ENCODE data around the gene TTLL13. TPM values are rescaled to one million over a fixed set of nuclear protein-coding genes. Genes with fewer than 3 reads are reported as not detected.
A peak's percentile ranks its signal among the peaks of the same experiment; 100 is the strongest.

Gene TTLL13
- polyA plus RNA-seq, 1 donor from 2014 or later: 0.33 TPM

DNA sequence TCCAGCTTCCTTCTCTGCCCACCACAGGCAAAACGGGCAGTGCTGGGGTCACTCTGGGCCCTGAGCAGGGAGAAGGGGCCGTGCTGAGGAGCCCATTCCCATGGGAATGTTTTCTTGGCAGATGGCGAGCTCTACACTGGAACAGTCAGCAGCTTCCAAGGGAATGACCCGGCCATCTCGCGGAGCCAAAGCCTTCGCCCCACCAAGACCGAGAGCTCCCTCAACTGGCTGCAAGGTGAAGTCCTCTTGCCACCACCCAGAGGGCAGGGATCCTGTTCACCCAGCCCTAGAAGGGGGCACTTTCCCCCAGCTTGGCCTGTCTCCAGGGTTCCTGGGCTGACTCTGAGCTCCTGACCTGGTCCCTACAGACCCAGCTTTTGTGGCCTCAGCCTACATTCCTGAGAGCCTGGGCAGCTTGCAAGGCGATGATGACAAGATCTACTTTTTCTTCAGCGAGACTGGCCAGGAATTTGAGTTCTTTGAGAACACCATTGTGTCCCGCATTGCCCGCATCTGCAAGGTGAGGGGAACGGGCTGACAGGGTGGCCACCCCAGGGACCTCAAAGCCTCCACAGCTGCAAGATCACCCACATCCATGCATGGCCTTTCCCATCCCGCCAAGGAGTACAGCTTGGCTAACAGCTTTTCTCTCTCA lies 28.0 kb upstream of the TTLL13 start:
- Histone ChIP-seq H3K9me3 (ENCODE audit: low read length) (no peaks in the 10 kb centered on the region), H3K27ac (ENCODE audit: low read length) (no peak overlapping the region), H2AFZ (ENCODE audit: low read depth, low read length) (no peak overlapping the region), H3K36me3 (ENCODE audit: insufficient read depth, low read length) (no peaks in the 10 kb centered on the region), H3K79me2 (replicated peaks; ENCODE audit: insufficient read depth, low read length) (no peaks in the 10 kb centered on the region), H3K4me2 (ENCODE audit: low read length) (no peak overlapping the region), H3K9me2 (ENCODE audit: insufficient read depth, low read length) (no peaks in the 10 kb centered on the region), H3K27me3 (ENCODE audit: insufficient read depth, low read depth, low read length) (no peaks in the 10 kb centered on the region), H4K20me1 (ENCODE audit: insufficient read depth) (no peaks in the 10 kb centered on the region), H3K4me3 (ENCODE audit: low read length) (no peak overlapping the region), H3F3A (ENCODE audit: insufficient read depth, low read length, poor library complexity, severe bottlenecking) (no peaks in the 10 kb centered on the region), H3K9ac (ENCODE audit: low read length) (no peak overlapping the region)
- TF ChIP-seq, protein P1, sequence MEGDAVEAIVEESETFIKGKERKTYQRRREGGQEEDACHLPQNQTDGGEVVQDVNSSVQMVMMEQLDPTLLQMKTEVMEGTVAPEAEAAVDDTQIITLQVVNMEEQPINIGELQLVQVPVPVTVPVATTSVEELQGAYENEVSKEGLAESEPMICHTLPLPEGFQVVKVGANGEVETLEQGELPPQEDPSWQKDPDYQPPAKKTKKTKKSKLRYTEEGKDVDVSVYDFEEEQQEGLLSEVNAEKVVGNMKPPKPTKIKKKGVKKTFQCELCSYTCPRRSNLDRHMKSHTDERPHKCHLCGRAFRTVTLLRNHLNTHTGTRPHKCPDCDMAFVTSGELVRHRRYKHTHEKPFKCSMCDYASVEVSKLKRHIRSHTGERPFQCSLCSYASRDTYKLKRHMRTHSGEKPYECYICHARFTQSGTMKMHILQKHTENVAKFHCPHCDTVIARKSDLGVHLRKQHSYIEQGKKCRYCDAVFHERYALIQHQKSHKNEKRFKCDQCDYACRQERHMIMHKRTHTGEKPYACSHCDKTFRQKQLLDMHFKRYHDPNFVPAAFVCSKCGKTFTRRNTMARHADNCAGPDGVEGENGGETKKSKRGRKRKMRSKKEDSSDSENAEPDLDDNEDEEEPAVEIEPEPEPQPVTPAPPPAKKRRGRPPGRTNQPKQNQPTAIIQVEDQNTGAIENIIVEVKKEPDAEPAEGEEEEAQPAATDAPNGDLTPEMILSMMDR (IDR thresholded peaks at IDR 0.05; ENCODE audit: poor library complexity, severe bottlenecking): peak; percentile 31
- no peak for TF ChIP-seq SMC3 (conservative IDR thresholded peaks at IDR 0.05; ENCODE audit: poor library complexity)
- no peak for TF ChIP-seq EZH2 (IDR thresholded peaks at IDR 0.05; ENCODE audit: borderline replicate concordance, insufficient read depth, low read length, poor library complexity, severe bottlenecking)
- TF ChIP-seq, protein P2, sequence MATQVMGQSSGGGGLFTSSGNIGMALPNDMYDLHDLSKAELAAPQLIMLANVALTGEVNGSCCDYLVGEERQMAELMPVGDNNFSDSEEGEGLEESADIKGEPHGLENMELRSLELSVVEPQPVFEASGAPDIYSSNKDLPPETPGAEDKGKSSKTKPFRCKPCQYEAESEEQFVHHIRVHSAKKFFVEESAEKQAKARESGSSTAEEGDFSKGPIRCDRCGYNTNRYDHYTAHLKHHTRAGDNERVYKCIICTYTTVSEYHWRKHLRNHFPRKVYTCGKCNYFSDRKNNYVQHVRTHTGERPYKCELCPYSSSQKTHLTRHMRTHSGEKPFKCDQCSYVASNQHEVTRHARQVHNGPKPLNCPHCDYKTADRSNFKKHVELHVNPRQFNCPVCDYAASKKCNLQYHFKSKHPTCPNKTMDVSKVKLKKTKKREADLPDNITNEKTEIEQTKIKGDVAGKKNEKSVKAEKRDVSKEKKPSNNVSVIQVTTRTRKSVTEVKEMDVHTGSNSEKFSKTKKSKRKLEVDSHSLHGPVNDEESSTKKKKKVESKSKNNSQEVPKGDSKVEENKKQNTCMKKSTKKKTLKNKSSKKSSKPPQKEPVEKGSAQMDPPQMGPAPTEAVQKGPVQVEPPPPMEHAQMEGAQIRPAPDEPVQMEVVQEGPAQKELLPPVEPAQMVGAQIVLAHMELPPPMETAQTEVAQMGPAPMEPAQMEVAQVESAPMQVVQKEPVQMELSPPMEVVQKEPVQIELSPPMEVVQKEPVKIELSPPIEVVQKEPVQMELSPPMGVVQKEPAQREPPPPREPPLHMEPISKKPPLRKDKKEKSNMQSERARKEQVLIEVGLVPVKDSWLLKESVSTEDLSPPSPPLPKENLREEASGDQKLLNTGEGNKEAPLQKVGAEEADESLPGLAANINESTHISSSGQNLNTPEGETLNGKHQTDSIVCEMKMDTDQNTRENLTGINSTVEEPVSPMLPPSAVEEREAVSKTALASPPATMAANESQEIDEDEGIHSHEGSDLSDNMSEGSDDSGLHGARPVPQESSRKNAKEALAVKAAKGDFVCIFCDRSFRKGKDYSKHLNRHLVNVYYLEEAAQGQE (IDR thresholded peaks at IDR 0.05; ENCODE audit: borderline replicate concordance): no peak
- TF ChIP-seq TAF1 (IDR thresholded peaks at IDR 0.05; ENCODE audit: low read depth): no peak
- TF ChIP-seq POLR2AphosphoS5 (IDR thresholded peaks at IDR 0.05): no peak
- no peak for TF ChIP-seq MXI1 (conservative IDR thresholded peaks at IDR 0.05; ENCODE audit: poor library complexity, severe bottlenecking)
- TF ChIP-seq EP300 (conservative IDR thresholded peaks at IDR 0.05; ENCODE audit: poor library complexity, severe bottlenecking): no peak
- TF ChIP-seq RAD21 (conservative IDR thresholded peaks at IDR 0.05): peak; percentile 20

DNA sequence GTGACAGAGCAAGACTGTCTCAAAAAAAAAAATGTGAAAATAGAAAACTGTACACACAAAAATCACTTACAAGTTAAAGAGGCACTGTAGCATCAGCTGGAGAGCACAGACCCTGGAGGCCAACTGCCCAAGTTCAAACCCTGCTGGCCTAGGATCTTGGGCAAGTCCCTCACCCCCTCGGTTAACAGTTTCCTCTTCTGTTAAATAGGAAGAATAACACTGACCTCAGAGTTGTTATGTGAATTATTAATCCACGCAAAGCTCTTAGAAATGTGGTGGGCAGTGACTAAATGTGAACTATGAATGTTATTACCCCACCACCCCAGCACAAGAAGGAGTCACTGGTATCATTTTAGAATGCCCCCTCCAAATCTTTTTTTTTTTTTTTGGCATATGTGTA lies 26.8 kb upstream of the TTLL13 start:
- H3K36me3 ChIP-seq (ENCODE audit: insufficient read depth, low read length): no peaks in the 10 kb centered on the region
- H3K9me2 ChIP-seq (ENCODE audit: insufficient read depth, low read length): no peaks in the 10 kb centered on the region
- no peaks in the 10 kb centered on the region for H3K79me2 ChIP-seq (replicated peaks; ENCODE audit: insufficient read depth, low read length)
- no peaks in the 10 kb centered on the region for H3F3A ChIP-seq (ENCODE audit: insufficient read depth, low read length, poor library complexity, severe bottlenecking)
- no peak overlapping the region for H3K4me3 ChIP-seq (ENCODE audit: low read length)
- H2AFZ ChIP-seq (ENCODE audit: low read depth, low read length): no peak overlapping the region
- H3K27ac ChIP-seq (ENCODE audit: low read length): no peak overlapping the region
- H4K20me1 ChIP-seq (ENCODE audit: insufficient read depth): no peaks in the 10 kb centered on the region
- H3K4me2 ChIP-seq (ENCODE audit: low read length): no peak overlapping the region
- no peak for TF ChIP-seq SMC3 (conservative IDR thresholded peaks at IDR 0.05; ENCODE audit: poor library complexity)
- no peak for TF ChIP-seq EP300 (conservative IDR thresholded peaks at IDR 0.05; ENCODE audit: poor library complexity, severe bottlenecking)
- TF ChIP-seq, protein P2 (IDR thresholded peaks at IDR 0.05; ENCODE audit: borderline replicate concordance): no peak
- TF ChIP-seq MXI1 (conservative IDR thresholded peaks at IDR 0.05; ENCODE audit: poor library complexity, severe bottlenecking): no peak
- H3K9me3 ChIP-seq (ENCODE audit: low read length): no peaks in the 10 kb centered on the region
- H3K9ac ChIP-seq (ENCODE audit: low read length): no peak overlapping the region
- H3K27me3 ChIP-seq (ENCODE audit: insufficient read depth, low read depth, low read length): no peaks in the 10 kb centered on the region
